Measurements from ENCODE around the gene CCDC174.

CCDC174 gene

GRCh38 chr3:14616606-14617507 lies 34.7 kb upstream of the CCDC174 start:
- DNase-seq (ENCODE audit: insufficient read length, low spot score) (no peak), FAIRE-seq (peak; percentile 66)
- no peak for TF ChIP-seq POLR2A (IDR thresholded peaks at IDR 0.05; ENCODE audit: low read depth, low read length)

DNA sequence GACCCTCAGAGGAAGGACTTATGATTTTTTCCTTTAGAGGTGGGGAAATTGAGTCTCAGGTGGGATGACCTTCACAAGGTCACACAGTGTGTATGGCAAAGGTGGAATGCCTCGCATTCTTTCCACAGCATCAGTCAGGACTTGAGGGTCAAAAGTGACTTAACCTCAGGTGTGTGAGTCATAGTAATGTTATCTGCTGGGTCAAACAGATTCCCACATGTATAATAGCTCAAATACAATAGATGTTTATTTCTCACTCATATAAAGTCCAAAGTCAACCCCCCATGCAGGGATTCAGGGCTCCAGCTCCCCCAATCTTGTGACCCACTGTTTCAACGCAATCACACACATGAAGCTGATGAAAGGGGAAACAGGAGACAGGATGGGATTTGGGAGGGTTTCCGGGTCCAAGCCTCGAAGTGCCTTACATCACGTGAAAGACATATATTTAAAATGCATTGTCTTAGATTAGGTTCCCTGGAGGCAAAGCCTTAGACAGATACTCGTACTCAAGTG lies 34.0 kb upstream of the CCDC174 start:
- DNase-seq (ENCODE audit: insufficient read length, low spot score) (no peak), FAIRE-seq (no peak)
- TF ChIP-seq POLR2A (IDR thresholded peaks at IDR 0.05; ENCODE audit: low read depth, low read length) = no peak

GRCh38 chr3:14619605-14620004 lies 32.0 kb upstream of the CCDC174 start:
- FAIRE-seq = no peak
- no peak for TF ChIP-seq POLR2A (IDR thresholded peaks at IDR 0.05; ENCODE audit: low read depth, low read length)
- no peak for DNase-seq (ENCODE audit: insufficient read length, low spot score)

DNA sequence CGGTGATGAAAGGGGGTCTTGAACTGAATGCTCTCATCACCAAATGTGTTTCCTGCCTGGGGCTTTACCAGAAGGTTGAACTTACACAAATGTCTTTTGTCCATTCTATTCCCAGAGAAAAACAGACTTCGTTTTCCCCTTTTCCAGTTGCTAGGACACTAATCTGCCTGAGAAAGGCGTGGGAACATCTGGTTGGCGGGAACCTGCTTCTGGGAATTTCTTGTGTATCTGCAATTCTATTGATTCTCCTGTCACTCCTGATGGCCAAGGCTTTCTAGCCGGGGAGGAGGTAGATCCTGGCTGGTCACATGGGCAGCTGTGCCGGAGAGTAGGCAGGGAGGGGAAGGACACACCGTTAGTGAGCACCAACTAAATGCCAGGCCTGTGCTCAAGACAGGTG lies 31.1 kb upstream of the CCDC174 start:
- FAIRE-seq = no peak
- DNase-seq (ENCODE audit: insufficient read length, low spot score) = no peak
- no peak for TF ChIP-seq POLR2A (IDR thresholded peaks at IDR 0.05; ENCODE audit: low read depth, low read length)

- no peak for FAIRE-seq
- DNase-seq (ENCODE audit: insufficient read length, low spot score) = no peak
- TF ChIP-seq POLR2A (IDR thresholded peaks at IDR 0.05; ENCODE audit: low read depth, low read length) = no peak
Measured at GRCh38 chr3:14621093-14621492, 30.5 kb upstream of the CCDC174 start.

GRCh38 chr3:14622368-14622767 lies 29.2 kb upstream of the CCDC174 start:
- FAIRE-seq (no peak), DNase-seq (ENCODE audit: insufficient read length, low spot score) (no peak)
- TF ChIP-seq POLR2A (IDR thresholded peaks at IDR 0.05; ENCODE audit: low read depth, low read length) = no peak

- DNase-seq (ENCODE audit: insufficient read length, low spot score) = no peak
- TF ChIP-seq POLR2A (IDR thresholded peaks at IDR 0.05; ENCODE audit: low read depth, low read length) = no peak
- FAIRE-seq = no peak
Measured at GRCh38 chr3:14623569-14624051, 28.0 kb upstream of the CCDC174 start.

DNA sequence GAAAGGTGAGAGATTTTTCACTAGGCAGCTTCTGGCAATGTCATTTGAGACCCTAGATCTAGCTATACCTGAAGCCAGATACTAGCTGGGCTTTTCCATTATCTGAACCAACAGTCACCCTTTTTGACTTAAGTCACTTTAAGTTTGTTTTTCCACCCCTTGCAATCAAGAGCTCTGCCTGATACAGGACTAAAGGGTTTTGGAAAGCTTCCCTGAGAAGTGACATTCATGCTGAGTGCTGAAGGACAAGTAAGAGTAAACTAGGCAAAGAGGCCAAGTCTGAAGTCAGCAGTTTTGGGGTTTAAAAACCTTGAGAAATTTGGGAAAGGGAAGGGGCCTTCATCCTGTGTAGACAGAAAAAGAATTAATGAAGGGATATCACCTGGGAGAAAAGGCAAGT lies 27.1 kb upstream of the CCDC174 start:
- FAIRE-seq (no peak), DNase-seq (ENCODE audit: insufficient read length, low spot score) (no peak)
- no peak for TF ChIP-seq POLR2A (IDR thresholded peaks at IDR 0.05; ENCODE audit: low read depth, low read length)

DNA sequence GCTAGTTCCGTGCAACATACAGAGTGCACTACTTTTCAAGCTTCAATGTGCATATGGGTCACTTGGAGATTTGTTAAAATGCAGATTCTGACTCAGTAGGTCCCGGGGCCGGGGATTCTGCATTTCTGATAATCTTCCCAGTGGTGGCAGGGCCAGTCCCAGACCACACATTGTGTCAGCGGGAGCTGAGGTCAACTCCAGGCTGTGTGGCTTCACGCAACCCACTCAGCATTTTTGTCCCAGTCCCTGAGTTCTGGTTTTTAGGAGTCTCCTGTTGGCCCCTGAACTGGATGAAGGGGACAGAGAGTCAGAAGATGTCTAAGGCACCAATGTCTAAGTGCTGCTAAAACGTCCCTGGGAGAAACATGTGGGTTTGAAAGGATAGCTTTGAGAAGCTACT lies 26.1 kb upstream of the CCDC174 start:
- TF ChIP-seq POLR2A (IDR thresholded peaks at IDR 0.05; ENCODE audit: low read depth, low read length) = no peak
- FAIRE-seq = no peak
- DNase-seq (ENCODE audit: insufficient read length, low spot score) = no peak

DNA sequence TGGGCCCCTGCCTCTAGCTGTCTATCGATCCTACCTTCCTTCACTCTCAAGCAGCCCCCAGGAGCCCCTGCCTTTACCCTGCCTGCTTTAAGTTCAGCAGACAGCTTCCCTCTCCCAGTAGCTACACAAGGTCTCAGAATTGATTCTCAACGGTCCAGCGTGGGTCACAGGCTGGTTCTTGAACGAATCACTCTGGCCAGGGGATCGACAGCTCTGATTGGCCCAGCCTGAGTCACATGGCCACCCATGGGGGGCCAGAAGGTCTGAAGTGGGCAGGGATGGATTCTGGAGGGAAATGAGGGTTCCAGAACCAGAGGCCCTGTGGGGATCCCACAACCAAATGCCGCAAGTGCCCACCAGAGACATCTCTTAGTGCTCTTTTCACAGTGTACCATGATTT lies 23.7 kb upstream of the CCDC174 start:
- no peak for TF ChIP-seq POLR2A (IDR thresholded peaks at IDR 0.05; ENCODE audit: low read depth, low read length)
- no peak for DNase-seq (ENCODE audit: insufficient read length, low spot score)
- FAIRE-seq = no peak

GRCh38 chr3:14628406-14628805 lies 23.2 kb upstream of the CCDC174 start:
- DNase-seq (ENCODE audit: insufficient read length, low spot score) = no peak

GRCh38 chr3:14630404-14631100 lies 21.0 kb upstream of the CCDC174 start:
- TF ChIP-seq POLR2A (IDR thresholded peaks at IDR 0.05; ENCODE audit: low read depth, low read length) = no peak
- no peak for FAIRE-seq
- DNase-seq (ENCODE audit: insufficient read length, low spot score) = no peak

More at GRCh38 chr3:14628406-14628805, 23.2 kb upstream of the CCDC174 start:
- no peak for TF ChIP-seq POLR2A (IDR thresholded peaks at IDR 0.05; ENCODE audit: low read depth, low read length)
- FAIRE-seq = no peak

DNA sequence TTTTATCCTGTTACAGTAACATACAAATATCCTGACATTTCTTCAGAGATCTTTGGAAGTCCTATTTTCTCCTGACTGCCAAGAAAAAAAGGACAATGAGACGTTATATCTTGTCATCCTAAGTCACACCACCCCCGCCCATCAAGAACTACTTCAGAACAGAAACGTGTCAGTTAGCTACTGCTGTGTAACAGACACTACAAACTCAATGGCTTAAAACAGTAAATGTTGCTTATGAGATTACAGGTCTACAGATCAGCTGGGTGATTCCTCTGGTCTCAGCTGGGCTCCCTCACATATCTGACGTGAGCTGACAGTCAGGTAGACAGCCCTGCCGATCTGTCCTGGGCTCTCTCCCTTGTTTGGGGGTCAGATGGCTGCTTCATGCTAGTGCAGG lies 20.5 kb upstream of the CCDC174 start:
- no peak for FAIRE-seq
- no peak for TF ChIP-seq POLR2A (IDR thresholded peaks at IDR 0.05; ENCODE audit: low read depth, low read length)
- no peak for DNase-seq (ENCODE audit: insufficient read length, low spot score)

DNA sequence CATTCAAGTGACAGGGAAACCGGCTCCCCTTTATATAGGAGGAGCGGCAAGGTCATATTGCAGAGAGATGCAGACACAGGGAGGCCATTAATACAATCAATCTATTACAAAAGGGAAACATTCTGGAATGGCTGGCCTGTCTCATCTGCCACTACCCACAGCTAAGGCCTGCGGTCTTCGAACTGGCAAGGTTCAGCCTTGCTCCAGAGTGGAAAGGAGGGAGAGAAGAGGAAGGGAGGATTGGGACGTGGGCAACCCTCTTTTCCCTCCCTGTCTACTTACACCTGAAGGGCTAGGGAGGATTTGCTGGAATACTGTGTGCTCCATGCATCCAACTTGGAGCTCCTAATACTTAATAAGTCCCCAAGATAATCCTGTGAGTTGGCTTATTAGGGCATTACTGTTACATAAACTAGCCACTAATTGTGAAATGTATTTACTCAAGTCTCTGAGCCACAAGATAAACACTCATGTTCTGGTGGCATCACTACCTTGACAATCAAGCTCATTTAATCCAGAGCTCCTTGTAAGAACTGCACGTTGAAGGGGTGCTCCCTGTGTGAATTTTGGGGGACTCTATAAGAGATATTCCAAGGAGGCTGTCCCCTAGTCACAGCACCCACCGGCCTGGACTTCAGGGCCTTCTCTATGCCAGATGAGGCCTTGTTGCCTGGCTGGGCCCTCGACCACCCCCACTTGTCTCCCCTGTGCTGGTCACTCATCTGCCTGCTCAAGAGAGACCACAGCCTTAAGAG lies 19.7 kb upstream of the CCDC174 start:
- FAIRE-seq (no peak), DNase-seq (ENCODE audit: insufficient read length, low spot score) (no peak)
- no peak for TF ChIP-seq POLR2A (IDR thresholded peaks at IDR 0.05; ENCODE audit: low read depth, low read length)

Measured in H54 (cell line).